ENCODE results near the gene DSN1.

The DSN1 gene

DNA sequence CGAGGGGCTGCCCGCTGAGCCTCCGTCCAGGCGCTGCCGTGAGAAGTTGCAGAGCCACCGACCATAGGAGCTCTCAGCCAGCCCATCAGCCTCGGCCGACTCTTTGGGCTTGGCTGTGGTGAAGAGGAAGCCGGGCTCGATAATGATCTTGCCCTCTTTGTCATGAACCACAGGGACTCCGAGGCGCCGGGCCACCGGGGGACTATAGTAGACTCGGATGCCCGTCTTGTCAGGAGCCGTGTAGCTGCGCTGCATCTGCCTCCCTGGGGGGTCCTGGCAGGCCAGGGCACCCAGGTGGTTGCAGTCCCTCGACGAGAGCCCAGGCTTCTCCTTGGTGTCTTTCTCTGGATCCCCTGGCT is 20.5 kb upstream of the DSN1 start:
- no peak for DNase-seq

DNA sequence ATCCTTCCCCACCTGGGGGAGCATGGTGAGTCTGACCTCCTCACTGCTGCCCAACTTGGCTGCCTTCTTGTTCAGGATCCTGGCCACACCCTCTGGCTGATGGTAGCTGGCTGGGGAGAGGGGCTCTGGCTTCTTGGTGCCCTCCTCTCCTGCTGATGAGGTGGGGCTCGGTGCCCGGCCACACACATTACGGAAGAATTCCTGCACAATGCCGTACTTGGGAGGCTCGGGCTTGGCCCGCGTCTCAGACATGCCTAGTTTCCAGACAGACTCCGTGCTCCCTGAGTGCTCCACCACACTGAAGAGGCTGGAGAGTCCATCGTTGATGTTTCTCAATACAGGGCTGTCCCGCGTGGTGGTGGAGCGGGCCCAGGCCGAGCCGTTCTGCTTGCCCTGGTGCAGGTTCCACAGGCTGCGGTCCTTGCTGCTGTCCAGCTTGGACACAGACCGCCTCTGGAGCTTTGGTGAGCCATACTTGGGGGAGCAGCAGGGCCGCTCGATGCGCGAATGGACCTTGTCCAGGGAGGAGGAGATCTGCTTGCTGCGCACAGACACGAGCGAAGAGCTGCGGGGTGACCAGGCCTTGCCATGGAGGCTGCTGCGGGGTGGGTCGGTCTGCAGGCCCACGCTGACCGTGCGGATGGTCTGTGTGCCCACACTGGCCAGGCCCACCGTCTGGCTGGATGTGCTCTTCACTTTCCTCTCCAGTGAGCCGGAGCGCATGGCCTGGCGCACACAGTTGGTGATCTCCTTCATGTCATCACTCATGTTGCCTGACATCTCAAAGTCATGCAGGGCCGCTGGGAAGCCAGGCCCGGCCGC is 19.9 kb upstream of the DSN1 start:
- DNase-seq = no peak

DNA sequence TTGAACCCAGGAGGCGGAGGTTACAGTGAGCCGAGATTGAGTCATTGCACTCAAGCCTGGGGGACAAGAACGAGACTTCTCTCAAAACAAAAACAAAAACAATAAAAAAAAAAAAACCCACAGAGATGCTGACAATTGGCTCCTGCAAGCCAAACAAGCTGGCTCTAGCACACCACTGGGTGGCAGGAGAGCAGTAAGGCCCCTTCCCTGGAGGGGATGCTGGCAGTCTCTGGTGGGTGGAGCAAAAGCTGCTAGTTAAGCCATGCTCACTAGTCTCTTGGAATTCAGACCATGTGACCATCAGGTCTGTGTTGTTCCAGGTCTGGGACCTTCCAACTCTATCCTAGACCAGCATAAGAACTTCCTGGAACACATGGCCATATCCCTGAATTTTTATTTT is 18.9 kb upstream of the DSN1 start:
- no peak for DNase-seq

DNA sequence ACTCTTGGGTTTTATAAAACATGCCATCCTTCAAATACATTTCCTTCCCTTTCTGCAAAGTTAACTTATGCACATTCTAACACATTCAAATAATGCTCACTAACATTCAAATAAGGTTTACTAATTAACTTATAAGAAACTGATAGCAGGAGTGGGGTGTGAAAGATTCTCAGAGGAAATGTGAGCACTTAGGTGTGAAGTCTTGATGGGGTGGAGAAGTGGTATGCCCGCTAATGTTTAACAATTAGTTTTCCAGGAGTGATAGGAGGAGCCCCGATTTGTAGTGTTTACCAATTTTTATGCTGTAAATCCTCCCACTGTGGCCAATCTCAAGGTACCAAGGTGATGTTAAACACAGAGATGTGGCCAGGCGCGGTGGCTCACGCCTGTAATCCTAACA is 18.3 kb upstream of the DSN1 start:
- DNase-seq = no peak

DNA sequence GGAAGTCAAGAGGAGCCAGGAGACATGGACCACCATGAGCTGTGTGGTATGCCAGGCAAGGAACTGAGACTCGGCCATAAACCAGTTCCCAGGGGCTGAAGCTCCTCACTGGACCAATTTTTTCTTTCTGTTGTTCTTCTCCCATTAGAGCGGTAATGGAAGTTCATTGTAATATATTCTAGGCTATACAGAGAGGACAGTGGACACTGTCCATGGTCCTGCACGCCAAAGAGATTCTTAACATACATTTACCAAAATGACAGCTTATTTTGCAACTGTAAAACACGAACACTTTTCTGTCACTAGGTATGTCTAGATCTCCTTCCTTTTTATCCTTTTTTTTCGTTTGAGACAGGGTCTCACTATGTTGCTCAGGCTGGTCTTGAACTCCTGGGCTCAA is 13.1 kb upstream of the DSN1 start:
- no peak for DNase-seq

DNA sequence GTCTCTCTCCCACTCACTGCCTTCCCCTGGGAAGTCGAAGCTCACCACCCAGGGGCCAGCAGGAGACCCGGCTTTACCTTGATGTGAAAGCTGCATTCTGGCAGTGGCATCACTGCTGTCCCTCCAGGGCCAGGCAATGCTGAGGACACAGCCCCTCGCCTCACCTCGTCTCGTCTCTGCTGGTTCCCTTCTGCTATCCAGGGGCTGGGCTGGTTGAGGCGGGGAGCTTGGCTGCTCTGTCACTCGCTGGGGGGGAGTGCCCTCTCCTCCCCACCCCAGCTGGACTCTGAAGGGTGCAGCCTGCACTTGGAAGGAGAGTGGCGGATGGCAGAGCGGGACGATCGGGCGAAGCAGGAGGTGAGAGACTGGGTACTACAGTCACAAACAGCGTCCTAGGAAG is 12.7 kb upstream of the DSN1 start:
- no peak for DNase-seq

DNA sequence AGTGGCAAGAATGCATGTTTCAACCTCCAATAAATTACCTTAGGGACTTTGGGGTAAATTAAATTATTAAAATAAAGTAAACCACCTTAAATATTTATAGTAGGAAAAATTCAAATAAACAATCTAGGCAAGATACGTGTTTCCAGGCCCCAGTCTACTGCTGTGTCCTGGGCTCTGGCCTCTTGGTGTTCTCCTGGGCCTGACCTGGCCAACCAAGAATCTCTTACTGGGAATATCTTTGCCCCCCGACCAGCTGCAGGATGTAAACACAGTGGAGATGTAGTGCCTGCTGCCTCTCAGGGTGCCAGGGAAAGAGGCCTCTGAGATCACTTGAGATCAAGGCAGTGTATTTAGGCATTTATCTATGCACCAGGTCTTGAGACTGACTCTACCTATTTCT is 11.7 kb upstream of the DSN1 start:
- no peak for DNase-seq

DNA sequence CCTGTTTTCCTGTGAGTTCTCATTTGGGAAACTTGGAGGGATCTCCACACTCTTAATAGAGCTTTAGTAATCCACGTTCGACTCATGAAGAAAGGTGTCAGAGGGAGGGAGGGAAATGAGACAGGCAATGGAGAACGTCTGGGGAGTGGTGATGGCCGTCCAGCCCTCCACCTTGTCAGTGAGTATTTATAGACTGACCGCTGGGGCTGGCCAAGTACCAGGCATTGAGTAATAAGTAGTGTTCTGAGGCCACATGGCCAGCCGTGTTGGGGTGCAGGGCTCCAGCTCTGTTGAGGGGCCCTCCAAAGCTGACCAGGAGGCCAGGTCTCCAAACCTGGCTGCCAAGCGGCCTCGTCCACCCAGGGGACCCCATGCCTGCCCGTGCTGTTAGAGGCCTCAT is 11.3 kb upstream of the DSN1 start:
- DNase-seq = no peak

DNA sequence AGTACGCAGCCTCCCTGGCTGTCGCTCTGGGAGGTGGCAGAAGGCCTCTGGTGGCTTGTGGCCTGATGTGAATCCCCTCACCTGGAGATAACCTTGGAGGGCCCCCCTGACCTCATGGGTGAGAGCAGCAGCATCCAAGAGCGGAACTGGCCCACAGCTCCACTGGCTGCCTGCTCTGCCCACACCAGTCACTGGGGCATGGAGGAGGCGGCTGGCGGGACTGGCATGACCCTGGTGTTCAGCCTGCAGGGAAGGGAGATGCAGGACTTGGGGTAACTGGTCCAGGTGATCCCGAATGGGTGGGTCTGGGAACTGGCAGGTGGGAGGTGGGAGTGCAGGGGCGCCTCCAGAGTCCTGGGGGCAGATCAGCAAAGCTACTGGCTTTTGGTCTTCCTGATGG is 10.6 kb upstream of the DSN1 start:
- no peak for DNase-seq

DNA sequence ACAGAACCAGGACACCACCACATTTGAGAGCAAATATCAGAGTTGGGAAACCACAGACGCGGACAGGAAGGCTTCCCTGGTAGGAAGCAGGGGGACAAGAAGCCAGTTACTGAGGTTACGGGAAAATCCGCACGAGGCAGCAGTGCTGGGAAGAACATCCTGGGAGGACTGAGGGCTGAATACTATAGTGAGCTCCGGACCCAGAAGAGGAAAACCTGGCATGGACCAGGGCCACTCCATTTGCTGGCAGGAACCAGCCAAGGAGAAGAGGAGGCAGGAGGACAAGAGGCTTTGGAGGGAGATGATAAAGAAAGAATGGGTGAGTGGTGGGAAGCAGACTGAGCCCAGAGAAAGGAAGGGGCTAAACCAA is 6.1 kb upstream of the DSN1 start:
- DNase-seq = no peak

DNA sequence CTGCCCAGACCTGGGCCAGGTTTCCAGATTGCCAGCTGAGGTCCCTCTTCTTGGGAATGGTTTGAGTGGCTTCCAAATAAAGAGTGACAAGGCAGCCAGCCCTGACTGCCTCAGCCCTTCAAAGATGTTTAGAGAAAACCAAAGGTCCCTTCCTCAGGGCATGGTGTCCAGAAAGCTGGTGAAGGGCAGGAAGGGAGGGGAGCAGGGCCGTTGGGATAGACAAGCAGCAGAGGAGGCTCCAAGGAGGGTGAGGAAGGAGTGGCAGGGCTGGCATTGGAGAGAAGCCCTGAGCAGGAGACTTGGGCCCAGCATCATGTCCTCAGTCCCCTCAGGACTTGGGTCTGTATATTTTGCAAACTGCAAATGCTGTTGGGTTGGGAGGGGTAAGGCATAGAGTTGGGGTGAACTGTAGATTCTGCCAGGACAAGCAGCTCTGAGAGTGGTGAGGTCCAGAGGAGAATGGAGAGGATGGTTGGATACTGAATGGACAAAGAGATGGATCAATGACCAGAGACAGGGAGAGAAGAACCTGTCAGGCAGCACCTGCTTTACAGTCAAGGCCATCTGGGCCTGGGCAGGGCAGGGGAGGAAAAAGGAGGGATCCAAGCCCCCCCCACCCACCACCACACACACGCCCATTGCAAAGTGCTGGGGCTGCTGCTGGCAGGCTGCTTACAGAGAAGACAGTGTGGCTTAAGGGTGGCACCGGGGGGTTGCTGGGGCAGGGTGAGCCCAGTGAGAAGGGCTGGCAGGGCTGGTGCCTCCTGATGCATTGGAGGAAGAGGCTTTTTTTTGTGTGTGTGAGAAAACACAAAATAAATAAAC is 5.5 kb upstream of the DSN1 start:
- no peak for DNase-seq

DNA sequence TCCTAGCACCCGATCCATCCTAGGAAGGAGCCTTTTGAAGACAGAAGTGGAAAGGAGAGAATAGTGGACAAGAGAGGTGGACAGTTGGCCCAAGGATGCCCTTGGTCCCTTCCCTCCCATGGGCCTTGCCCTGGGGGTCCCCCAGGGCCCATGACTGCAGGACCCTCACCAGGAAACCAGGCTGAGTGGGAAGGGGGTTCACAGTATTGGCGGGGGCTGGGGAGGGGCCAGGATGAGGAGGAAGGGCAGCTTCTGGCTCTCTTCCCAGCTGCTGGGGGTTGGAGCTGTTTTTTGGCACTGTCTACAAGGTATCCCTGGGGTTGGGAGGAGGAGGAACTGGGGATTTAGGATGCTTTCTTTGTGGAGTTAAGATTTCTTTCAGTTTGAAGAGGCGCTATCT is 4.0 kb upstream of the DSN1 start:
- no peak for DNase-seq

DNA sequence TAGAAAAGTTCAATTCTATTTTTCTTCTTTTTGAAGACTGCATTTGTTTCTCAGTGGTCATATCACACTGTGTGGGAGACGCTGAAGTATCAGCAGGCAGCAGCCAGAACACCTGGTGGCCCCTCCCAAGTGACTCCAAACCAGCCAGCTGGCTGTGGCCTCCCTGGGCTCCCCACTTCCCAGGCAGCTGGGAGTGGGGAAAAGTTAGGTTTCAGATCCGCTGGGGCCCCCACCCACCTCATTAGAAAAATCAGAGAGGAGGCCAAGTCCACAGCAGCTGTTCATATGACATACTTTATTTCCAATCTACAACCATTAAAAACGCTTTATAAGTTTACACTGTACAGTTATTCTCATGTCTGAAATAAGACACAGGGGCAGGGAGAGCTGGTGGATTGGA is 3.6 kb upstream of the DSN1 start:
- DNase-seq = no peak

DNA sequence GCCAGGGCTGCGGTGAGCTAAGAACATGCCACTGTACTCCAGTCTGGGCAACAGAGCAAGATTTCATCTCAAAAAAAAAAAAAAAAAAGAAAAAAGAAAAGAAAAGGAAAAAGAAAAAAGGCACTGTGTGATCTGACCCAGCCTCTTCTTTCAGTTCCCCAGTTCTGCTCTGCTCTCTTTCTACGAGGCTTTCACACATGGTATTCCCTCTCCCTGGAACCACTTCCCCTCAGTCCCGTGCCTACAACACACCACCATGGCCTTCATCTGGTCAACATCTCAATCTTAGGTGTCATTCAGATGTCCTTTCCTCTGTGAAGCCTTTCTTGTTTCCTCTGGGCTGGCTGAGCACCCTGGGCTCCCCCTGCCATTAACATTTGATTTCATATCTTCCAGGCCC is 2.3 kb upstream of the DSN1 start:
- no peak for DNase-seq

DNA sequence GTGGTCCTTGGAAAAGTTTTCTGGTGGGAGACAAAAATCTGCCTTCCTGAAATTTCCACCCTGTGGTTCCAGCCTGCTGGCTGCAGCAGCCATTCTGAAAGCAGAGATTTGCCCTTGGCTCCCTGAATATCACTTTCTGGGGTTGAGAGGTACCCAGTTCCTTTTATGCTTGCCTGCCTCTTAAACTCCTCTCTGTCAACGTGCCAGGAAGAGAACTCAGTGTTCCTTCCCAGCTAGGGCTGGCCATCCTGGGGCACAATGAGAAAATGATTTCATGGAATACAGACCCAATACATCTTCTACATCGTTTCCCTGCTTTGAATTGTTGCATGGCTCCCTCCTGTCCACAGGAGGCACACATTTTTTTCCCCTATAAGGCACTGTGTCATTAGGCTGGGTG is 1.6 kb upstream of the DSN1 start:
- DNase-seq = no peak

DNA sequence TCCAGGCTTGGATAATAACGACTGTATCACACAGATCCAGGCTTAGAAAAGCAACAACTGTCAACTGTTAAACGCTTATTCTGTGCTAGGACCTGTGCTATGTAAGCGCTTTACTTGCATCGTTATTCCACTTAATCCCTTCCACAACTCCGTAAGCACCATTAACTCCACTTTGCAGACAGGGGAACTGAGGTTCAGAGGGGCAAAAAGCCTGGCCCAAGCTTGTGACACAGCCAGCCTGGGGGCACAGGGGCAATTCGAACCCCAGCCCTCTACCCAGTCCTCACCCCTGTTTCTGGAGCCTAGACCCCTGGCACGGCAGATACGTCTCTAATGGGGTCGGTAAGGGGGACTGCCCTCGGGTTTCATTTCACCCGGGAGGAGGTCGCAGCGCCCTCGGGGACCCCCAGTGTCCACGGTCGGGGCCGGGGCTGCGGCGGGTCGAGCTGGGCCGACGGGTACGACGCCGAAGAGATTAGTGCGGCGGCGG is 411 bp downstream of the DSN1 start:
- no peak for DNase-seq

DNA sequence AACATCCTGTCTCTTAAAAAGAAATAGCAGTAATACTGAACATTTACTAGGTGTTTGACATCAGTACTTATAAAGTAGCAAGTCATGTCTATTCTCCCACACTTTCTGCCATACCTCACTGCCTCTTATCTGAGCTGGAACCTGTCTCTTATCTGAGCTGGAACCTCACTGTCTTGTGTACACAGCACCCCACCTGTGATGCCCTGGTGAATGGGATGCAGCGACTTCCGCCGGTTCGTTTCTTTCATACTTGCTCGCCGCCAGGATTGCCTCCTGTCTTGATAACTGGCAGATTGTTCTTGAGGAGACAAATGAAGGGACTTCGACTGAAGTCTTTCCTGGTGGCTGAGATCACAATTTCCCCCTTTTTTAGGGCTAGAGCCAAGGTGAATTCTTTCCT is 2.9 kb downstream of the DSN1 start:
- DNase-seq = no peak

DNA sequence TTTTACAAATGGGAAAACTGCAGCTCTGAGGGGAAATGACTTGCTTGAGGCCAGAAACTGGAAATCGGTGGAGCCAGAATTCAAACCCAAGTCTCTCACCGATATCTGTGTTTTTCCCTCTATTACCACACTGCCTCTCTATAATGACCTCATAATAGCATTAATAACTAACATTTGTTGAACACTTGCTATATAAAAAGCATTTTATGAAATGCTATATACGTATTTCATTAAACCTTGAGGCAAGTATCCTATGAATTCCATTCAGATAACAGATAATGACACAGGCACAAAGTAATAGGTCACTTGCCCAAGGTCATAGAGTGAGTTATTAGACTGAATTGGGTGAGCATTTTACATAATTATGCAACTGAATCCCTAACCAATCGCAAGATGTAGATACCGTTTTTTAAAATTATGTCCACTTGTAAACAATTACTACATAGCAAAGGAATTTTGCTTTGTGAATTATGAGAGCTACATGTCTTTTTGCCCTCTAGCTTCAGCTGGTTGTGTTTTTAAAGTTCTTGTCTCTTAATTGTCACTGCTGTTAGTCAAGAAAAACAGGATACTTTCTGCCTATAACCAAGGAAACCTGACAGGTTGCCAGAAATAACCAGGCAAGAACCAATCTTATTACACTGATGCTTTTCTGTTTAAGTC is 4.7 kb downstream of the DSN1 start:
- no peak for DNase-seq

DNA sequence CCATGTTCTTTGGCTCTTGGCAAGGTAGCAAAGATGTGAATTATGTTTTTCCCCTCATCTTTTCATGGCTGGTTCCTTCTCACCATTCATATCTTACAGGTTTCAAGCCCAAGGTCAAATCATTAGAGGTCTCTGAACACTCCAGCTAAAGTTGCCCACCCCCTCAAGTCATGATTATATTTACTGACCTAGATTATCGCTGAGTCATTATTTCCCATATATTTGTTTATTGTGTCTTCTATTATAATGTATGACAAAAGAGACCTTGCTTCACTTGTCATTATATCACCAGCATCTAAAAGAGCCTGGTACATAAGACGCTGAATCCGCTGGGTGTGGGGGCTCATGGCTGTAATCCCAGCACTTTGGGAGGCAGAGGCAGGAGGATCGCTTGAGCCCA is 12.4 kb downstream of the DSN1 start:
- DNase-seq = no peak

DNA sequence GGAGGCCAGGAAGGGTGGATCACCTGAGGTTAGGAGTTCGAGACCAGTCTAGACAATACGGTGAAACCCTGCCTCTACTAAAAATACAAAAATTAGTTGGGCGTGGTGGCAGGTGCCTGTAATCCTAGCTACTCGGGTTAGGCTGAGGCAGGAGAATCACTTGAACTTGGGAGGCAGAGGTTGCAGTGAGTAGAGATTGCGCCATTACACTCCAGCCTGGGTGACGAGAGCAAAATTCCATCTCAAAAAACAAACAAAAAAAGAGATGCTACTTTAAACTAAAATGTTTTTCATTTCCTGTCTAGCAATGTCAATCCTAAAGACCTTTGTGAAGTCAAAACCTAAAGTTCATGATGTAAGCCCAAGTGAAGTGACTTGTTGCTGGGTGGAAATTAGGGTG is 12.9 kb downstream of the DSN1 start:
- DNase-seq = no peak

DNA sequence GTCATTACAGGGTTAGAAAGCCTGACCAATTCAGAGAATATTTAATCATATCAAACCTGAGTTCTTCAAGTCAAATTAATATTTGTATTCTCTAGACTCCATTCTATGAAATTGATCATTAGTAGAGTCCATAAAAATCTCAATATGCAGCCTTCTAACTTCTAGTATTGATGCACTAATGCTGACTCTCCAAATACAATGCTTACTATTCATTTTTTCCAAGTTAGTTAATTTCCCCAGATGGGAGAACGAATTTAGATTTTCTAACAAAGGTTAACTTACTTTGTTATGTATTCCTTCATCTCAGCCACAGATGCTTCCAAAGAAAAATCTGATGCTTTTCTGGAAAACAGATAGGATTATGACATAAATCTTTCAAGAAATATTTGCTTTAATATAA is 15.3 kb downstream of the DSN1 start:
- no peak for DNase-seq

DNA sequence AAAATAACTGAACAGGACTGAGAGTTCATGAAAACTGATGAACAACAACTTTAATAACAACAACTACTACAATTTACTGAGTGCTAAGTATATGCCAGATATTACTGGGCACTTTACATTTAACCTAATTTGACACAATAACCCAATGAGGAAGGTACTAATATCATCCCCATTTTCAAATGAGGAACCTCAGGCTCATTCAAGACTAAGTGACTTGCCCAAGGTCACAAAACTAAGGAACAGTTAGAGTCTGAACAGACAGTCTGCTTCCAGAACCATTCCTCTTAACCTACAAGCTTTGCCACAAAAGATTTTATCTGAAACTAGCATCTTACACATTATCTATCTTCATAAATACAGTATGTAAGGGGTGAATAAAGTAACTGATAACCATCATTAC is 17.1 kb downstream of the DSN1 start:
- DNase-seq = no peak

DNA sequence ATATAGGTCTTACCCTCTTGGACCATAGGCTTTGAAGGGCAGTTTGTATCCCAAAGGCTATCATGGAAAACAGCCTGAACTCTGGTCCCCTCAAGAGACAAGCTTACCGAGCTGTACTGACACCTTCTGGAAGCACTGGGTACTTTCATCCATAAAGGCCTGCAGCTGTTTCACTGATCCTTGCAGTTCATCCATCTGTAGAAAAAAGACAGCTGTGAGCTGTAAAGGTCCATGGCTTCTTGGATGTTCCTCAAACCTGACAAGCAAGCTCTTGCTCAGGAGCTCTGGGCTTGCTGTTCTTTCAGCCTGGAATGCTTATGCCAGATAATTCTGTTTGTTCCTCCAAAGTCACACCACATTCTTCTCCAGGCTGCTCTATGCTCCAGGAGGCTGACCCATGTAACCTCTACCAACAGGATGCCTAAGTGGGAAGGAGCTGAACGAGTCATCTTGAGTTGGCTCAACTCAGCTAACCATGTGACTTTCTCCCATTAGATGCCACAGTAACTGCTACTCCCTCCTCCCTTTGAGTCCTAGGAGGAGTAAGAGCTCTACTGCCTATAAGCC is 18.8 kb downstream of the DSN1 start:
- DNase-seq = no peak

DNA sequence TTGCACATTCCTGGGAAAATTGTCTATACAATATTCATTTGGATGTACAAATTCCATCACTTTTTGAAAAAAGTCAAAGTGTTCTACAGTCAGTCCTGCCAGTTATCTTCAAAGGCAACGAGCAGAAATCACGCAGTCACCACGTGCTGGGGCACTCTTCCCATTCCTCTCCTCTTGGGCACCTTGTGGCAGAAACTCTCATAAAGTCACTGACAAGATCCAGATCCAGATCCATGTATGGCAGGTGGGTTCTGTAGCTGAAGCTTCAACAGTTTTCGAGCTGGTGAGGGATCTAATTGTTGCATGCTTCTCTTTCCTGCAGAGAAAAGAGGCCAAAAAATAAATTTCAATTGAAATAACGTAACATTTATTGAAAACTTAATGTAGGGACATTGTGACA is 21.0 kb downstream of the DSN1 start:
- no peak for DNase-seq
